Activated CD4-positive, alpha-beta T cell treated with anti-CD3 and anti-CD28 coated beads, Interleukin-2, amount 10 ng/mL, durations not matched to agents 7 days and 5 days (primary cell): ENCODE results near the gene PMF1. TPM values are rescaled to one million over a fixed set of nuclear protein-coding genes. Genes with fewer than 3 reads are reported as not detected.

ENCODE experiments used
- CTCF ChIA-PET: fragments of 350-600 bp; sonication (Branson Sonifier 250); formaldehyde crosslinking; loops from one replicate; lab custom pipeline; 2021; ENCODE audit warnings: antibody characterized with exemption; lab: Charles Lee
- POLR2A ChIA-PET: fragments of 350-600 bp; sonication (Branson Sonifier 250); formaldehyde crosslinking; loops from one replicate; lab custom pipeline; 2021; ENCODE audit warnings: antibody characterized with exemption; lab: Charles Lee
- DNase-seq: peaks from one replicate; pipeline ENCODE4 v3.0.0-alpha.2; 2020
- H3K27ac Mint-ChIP-seq: one replicate; pipeline ENCODE4 v1.8.0; 2021; ENCODE audit warnings: mild to moderate bottlenecking, moderate library complexity, mixed read lengths
- H3K27me3 Mint-ChIP-seq: one replicate; pipeline ENCODE4 v1.8.0; 2021; ENCODE audit warnings: mixed read lengths
- H3K36me3 Mint-ChIP-seq: one replicate; pipeline ENCODE4 v1.8.0; 2021; ENCODE audit warnings: low read depth, mixed read lengths
- H3K4me1 Mint-ChIP-seq: one replicate; pipeline ENCODE4 v1.8.0; 2021; ENCODE audit warnings: mixed read lengths
- H3K4me3 Mint-ChIP-seq: one replicate; pipeline ENCODE4 v1.8.0; 2021; ENCODE audit warnings: mild to moderate bottlenecking, moderate library complexity, mixed read lengths
- H3K9me3 Mint-ChIP-seq: one replicate; pipeline ENCODE4 v1.8.0; 2021; ENCODE audit warnings: mixed read lengths
- total RNA-seq, 2 experiments: library from RNA; stranded (reverse); gene quantifications; one replicate each; pipeline ENCODE4 v1.2.3, GENCODE V29; 2021

The PMF1 gene
- total RNA-seq, 2 experiments from 2014 or later = 72.8 to 73.4 TPM

DNA sequence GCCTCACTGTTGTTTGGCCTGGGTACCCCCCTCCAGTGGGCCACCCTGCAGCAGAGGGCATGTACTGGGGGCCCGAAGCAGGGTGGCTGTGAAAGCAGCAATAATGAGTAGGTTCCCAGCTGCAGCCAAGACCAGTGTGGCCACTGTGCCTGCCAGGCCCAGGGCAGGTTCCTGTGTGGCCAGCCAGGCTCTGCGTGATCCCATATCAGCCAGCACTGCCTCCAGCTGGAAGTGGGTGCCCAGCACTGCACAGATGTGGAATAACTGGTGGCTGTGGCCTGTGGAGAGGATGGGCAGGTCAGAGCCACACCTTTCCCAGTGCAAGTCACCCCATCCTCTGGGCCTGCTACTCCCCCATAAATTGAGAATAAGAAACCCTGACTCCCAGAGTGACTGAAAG is 31.3 kb downstream of the PMF1 start:
- CTCF ChIA-PET = interaction anchor here (1.1 to 4.7 kb wide), 4 partner anchors 16 to 99 kb away, joined by 3 to 21 read pairs (median 5); no protein-coding TSS in a partner anchor
- H3K36me3 Mint-ChIP-seq = peaks cover 10% of the 10 kb centered on the region
- H3K27me3 Mint-ChIP-seq = no peaks in the 10 kb centered on the region
- no peak overlapping the region for H3K4me3 Mint-ChIP-seq
- no peak for DNase-seq
- no peaks in the 10 kb centered on the region for H3K9me3 Mint-ChIP-seq
- H3K27ac Mint-ChIP-seq = no peak overlapping the region
- H3K4me1 Mint-ChIP-seq = peaks cover 18% of the 10 kb centered on the region
- POLR2A ChIA-PET = no interaction called here

GRCh38 chr1:156244712-156245111 is 31.9 kb downstream of the PMF1 start:
- CTCF ChIA-PET = interaction anchor here (0.7 to 4.7 kb wide), 3 partner anchors 12 to 21 kb away, joined by 3 to 21 read pairs (median 3); no protein-coding TSS in a partner anchor
- peak overlapping the region; percentile 67 for H3K4me3 Mint-ChIP-seq
- no peak for DNase-seq
- POLR2A ChIA-PET = no interaction called here
- no peaks in the 10 kb centered on the region for H3K27me3 Mint-ChIP-seq
- no peaks in the 10 kb centered on the region for H3K9me3 Mint-ChIP-seq
- H3K36me3 Mint-ChIP-seq = peaks cover 7% of the 10 kb centered on the region
- peak overlapping the region; percentile 83 for H3K27ac Mint-ChIP-seq
- peaks cover 18% of the 10 kb centered on the region for H3K4me1 Mint-ChIP-seq

GRCh38 chr1:156245451-156246232 is 32.8 kb downstream of the PMF1 start:
- Mint-ChIP-seq H3K4me3 (peak overlapping the region; percentile 67), H3K4me1 (peaks cover 18% of the 10 kb centered on the region), H3K27me3 (no peaks in the 10 kb centered on the region), H3K27ac (peak overlapping the region; percentile 83), H3K9me3 (no peaks in the 10 kb centered on the region), H3K36me3 (peaks cover 9% of the 10 kb centered on the region)
- DNase-seq = peak; percentile 57
- ChIA-PET CTCF (interaction anchor here (0.9 to 4.7 kb wide), 11 partner anchors 14 to 200 kb away, joined by 3 to 21 read pairs (median 3); no protein-coding TSS in a partner anchor), POLR2A (no interaction called here)

- CTCF ChIA-PET = interaction anchor here (0.9 to 4.7 kb wide), 10 partner anchors 13 to 200 kb away, joined by 3 to 21 read pairs (median 4); no protein-coding TSS in a partner anchor
- POLR2A ChIA-PET = no interaction called here
- no peaks in the 10 kb centered on the region for H3K9me3 Mint-ChIP-seq
- peaks cover 10% of the 10 kb centered on the region for H3K36me3 Mint-ChIP-seq
- DNase-seq = no peak
- H3K4me1 Mint-ChIP-seq = peaks cover 20% of the 10 kb centered on the region
- H3K4me3 Mint-ChIP-seq = no peak overlapping the region
- peak overlapping the region; percentile 65 for H3K27ac Mint-ChIP-seq
- H3K27me3 Mint-ChIP-seq = no peaks in the 10 kb centered on the region
Observed at GRCh38 chr1:156246241-156246780, 33.5 kb downstream of the PMF1 start.

DNA sequence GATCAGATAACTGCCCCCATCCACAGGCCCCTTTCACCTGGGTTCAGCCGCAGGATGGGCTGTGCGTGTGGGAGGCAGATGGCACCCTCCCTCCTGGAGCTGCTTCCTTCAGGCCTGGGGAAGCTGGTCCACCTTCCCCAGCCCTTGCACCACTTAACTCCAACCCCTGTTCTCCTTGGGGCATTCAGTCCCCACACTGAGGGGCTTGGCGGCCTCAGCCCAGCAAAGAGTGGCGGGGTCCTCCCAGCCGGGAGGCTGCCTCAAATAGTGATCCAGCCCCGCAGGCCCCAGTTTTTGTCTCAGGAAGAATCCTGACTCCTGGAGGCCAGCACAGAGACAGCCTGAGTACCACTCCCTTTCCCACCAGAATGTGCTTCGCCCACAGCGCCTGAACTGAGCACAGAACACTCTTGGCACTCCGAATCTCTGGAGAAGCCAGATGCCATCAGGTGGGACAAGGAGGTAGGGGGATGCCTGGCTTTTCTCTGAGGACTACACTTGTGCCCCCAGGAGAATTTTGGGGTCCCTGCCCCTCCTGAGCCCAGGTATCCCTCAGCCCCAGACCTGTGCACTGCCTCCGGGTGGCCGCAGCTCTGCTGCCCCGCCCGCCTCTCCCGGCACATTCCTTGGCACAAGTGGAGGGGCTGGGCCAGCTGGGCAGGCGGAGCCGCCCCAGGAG is 34.1 kb downstream of the PMF1 start:
- Mint-ChIP-seq H3K27me3 (no peaks in the 10 kb centered on the region), H3K4me3 (no peak overlapping the region), H3K4me1 (peaks cover 26% of the 10 kb centered on the region), H3K9me3 (no peaks in the 10 kb centered on the region), H3K27ac (no peak overlapping the region), H3K36me3 (peaks cover 10% of the 10 kb centered on the region)
- ChIA-PET POLR2A (no interaction called here), CTCF (interaction anchor here (0.6 to 4.7 kb wide), 9 partner anchors 12 to 199 kb away, joined by 3 to 21 read pairs (median 4); no protein-coding TSS in a partner anchor)
- DNase-seq = no peak

DNA sequence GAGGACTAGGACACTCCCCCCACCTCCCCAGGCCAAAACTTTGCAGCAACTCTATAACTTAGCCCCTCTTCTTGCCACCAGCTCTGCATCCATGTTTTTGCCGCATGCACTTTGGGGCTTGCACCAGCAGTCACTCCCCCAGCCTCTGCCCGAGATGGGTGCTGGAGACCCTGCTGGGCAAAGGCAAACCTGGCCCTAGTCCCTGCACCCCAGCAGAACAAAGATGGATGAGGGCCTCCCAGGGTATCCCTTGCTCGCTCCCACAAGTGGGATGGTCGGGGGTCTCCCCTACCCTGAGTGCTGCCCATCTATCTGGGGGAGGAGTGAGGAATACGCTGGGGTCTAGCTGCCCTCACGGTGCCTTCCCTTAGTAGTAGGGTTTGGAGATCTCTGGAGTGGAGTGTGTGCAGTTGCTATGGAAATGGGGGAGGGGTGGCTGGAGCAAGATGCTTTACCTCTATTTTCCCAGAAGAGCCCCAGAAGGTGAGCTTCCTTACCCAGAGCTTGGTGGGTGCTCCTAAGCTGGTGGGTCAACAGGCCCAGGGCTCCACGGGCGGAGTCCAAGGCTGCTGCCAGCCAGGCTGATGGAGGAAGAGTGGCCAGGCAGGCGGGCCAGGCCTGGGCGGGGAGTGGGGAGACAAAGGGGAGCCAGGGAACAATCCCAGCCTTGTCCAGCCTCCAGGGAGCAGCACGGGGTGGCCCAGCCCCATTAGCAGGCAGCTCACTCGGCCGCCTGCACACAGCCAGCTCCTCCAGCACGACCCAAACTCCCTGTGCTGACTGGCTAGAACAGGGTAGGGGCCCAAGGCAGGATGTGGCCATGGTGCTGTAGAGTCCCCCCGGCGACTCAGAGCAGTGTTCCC is 34.9 kb downstream of the PMF1 start, which contains the start of gene PAQR6:
TSS of gene PAQR6 (minus strand) at position 597 of the 863 bp plus-strand sequence. CDS start 1,325 bp downstream, outside the sequence.
- Mint-ChIP-seq H3K36me3 (peaks cover 12% of the 10 kb centered on the region), H3K4me1 (peaks cover 34% of the 10 kb centered on the region), H3K9me3 (no peaks in the 10 kb centered on the region), H3K27me3 (no peaks in the 10 kb centered on the region), H3K27ac (peak within 1 kb of the TSS; percentile 77), H3K4me3 (no peak within 1 kb of the TSS)
- POLR2A ChIA-PET = no interaction called here
- CTCF ChIA-PET = interaction anchor here (0.6 to 4.7 kb wide), 6 partner anchors 11 to 151 kb away, joined by 3 to 21 read pairs (median 4); no protein-coding TSS in a partner anchor
- no peak for DNase-seq

DNA sequence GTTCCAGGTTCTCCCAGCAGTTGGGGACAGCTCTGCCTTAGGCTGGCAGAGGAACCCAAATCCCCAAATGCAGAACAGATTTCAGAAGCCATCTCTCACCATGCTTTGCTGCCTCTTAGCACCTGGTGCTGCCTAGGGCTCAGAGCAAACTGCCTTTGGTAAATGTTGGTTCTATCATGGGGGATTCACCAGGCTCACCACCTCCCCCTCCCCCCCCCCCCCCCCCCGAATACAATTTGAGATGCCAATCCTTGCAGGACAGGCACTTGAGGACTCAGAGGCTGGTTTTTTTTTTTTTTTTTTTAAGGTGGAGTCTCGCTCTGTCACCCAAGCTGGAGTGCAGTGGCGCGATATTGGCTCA is 35.5 kb downstream of the PMF1 start:
- ChIA-PET POLR2A (no interaction called here), CTCF (interaction anchor here (1.1 to 4.7 kb wide), 3 partner anchors 15 to 151 kb away, joined by 3 to 21 read pairs (median 4); no protein-coding TSS in a partner anchor)
- peaks cover 18% of the 10 kb centered on the region for H3K36me3 Mint-ChIP-seq

GRCh38 chr1:156249593-156249992 is 36.8 kb downstream of the PMF1 start:
- no peak overlapping the region for H3K4me3 Mint-ChIP-seq
- no peak for DNase-seq
- peaks cover 26% of the 10 kb centered on the region for H3K36me3 Mint-ChIP-seq
- peaks cover 31% of the 10 kb centered on the region for H3K4me1 Mint-ChIP-seq
- ChIA-PET CTCF (interaction anchor here (0.6 kb wide), 1 partner anchor 15 kb away, joined by 3 read pairs; no protein-coding TSS in a partner anchor), POLR2A (no interaction called here)
- no peak overlapping the region for H3K27ac Mint-ChIP-seq
- no peaks in the 10 kb centered on the region for H3K9me3 Mint-ChIP-seq
- no peaks in the 10 kb centered on the region for H3K27me3 Mint-ChIP-seq

More for the DNA sequence above, 35.5 kb downstream of the PMF1 start:
- peak overlapping the region; percentile 31 for H3K27ac Mint-ChIP-seq
- DNase-seq = no peak
- H3K4me3 Mint-ChIP-seq = no peak overlapping the region
- H3K4me1 Mint-ChIP-seq = peaks cover 35% of the 10 kb centered on the region
- H3K9me3 Mint-ChIP-seq = no peaks in the 10 kb centered on the region
- no peaks in the 10 kb centered on the region for H3K27me3 Mint-ChIP-seq

- H3K36me3 Mint-ChIP-seq = peaks cover 33% of the 10 kb centered on the region
- no peaks in the 10 kb centered on the region for H3K27me3 Mint-ChIP-seq
- H3K4me3 Mint-ChIP-seq = no peak overlapping the region
- peaks cover 19% of the 10 kb centered on the region for H3K4me1 Mint-ChIP-seq
- no peaks in the 10 kb centered on the region for H3K9me3 Mint-ChIP-seq
- ChIA-PET POLR2A (no interaction called here), CTCF (interaction anchor here (0.9 to 1.7 kb wide), 8 partner anchors 8 to 155 kb away, joined by 3 to 10 read pairs (median 5); no protein-coding TSS in a partner anchor)
- no peak for DNase-seq
- H3K27ac Mint-ChIP-seq = peak overlapping the region; percentile 46
Observed at GRCh38 chr1:156251527-156251926, 38.7 kb downstream of the PMF1 start.

DNA sequence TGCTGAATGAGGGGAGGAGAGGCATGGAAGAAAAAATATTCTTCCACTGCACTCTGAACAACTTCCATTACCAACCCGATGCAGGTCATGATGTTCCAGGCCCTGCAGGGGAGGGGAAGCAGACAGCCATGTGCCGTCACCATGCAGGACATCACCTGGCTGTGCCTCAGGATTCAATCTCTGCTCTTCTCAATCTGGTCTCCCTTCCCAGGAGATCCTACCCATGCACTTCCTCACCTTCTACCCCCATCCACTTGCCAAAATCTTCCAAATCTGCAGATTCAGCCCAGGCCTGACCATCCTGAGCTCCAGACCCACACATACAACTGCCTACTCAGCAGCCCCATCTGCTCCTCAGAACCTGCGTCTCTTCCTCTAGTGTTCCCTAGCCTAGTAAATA is 40.8 kb downstream of the PMF1 start:
- ChIA-PET POLR2A (no interaction called here), CTCF (interaction anchor here (0.7 to 1.6 kb wide), 2 partner anchors 15 to 26 kb away, joined by 3 read pairs; no protein-coding TSS in a partner anchor)
- Mint-ChIP-seq H3K4me3 (no peak overlapping the region), H3K36me3 (peaks cover 49% of the 10 kb centered on the region), H3K27ac (no peak overlapping the region), H3K4me1 (peaks cover 31% of the 10 kb centered on the region), H3K9me3 (no peaks in the 10 kb centered on the region), H3K27me3 (no peaks in the 10 kb centered on the region)
- DNase-seq = no peak

DNA sequence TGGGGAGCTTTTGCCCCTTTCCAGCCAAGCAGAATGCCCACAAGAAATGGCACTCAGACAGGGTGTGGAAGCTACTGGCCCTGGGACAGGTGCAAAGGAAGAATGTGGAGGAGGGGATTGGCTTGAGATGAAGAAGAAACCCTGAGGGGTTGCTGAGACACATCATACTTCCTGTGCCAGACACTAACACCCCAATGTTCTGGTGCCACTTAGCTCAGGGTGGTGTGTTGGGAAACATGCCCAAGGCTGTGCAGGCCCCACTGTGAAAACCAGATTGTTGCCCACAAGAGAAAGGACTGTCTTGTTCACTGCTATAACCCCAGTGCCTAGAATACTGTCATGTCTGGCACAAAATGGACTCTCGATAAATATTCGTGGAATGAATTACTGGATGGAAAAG is 44.9 kb downstream of the PMF1 start:
- Mint-ChIP-seq H3K36me3 (peaks cover 55% of the 10 kb centered on the region), H3K9me3 (no peaks in the 10 kb centered on the region), H3K4me3 (no peak overlapping the region), H3K4me1 (peaks cover 14% of the 10 kb centered on the region), H3K27ac (no peak overlapping the region), H3K27me3 (no peaks in the 10 kb centered on the region)
- CTCF ChIA-PET = interaction anchor here (1.3 kb wide), 1 partner anchor 33 kb away, joined by 3 read pairs; no protein-coding TSS in a partner anchor
- no peak for DNase-seq
- POLR2A ChIA-PET = no interaction called here
